ENCODE results near the gene CST5. TPM values are rescaled to one million over a fixed set of nuclear protein-coding genes. Genes with fewer than 3 reads are reported as not detected.

The CST5 gene
- total RNA-seq, 1 donor: not detected

DNA sequence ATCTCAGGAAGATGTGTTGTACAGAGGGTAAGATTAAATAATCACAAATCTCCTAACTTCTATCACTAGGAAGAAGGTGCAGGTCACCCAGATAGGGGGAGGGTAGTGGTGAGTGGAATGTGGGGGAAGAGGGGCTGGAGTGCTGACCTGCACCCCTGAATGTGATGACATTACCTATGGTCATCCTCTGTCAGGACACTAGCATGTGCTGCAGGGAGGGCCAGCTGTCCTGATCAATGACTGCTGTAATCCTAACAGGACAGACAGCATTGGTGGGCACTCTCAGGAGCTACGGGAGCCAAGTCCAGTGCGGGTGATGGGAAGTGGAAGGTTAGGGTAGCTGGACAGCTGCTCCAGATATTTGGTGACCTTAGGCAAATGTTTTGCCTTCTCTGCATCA lies 45.2 kb upstream of the CST5 start:
- DNase-seq (ENCODE audit: low read depth): no peak
- TF ChIP-seq, protein P1, sequence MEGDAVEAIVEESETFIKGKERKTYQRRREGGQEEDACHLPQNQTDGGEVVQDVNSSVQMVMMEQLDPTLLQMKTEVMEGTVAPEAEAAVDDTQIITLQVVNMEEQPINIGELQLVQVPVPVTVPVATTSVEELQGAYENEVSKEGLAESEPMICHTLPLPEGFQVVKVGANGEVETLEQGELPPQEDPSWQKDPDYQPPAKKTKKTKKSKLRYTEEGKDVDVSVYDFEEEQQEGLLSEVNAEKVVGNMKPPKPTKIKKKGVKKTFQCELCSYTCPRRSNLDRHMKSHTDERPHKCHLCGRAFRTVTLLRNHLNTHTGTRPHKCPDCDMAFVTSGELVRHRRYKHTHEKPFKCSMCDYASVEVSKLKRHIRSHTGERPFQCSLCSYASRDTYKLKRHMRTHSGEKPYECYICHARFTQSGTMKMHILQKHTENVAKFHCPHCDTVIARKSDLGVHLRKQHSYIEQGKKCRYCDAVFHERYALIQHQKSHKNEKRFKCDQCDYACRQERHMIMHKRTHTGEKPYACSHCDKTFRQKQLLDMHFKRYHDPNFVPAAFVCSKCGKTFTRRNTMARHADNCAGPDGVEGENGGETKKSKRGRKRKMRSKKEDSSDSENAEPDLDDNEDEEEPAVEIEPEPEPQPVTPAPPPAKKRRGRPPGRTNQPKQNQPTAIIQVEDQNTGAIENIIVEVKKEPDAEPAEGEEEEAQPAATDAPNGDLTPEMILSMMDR (IDR thresholded peaks at IDR 0.05; ENCODE audit: insufficient read depth, low read length): no peak
- no peak overlapping the region for H3K4me3 ChIP-seq (ENCODE audit: low read depth, low read length)

DNA sequence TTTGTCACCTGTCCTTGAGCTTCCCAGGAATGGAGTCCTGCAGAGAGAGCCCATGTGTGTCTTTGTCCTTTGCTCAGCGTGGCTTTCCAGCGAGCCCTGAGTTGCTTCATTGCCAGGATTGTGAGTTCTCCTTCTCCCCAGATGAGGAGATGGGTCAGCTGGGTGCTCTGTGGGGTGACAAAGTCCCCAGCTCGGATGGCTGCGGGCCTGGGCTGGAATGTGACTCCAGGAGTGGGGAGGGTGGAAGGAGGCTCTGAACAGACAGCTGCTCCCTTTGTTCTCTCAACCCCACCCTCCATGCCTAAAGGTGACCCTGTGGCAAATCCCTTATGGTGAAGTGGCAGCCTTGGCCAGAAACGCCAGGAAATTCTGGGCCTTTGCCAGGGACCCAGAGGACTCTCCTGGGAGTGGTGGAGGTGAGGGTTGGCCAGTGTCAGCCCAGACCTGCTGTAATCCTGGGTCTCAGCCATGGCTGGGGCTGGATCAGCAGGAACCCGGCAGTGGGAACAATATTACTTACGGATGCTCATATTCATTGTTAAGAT lies 44.4 kb upstream of the CST5 start:
- no peak for DNase-seq (ENCODE audit: low read depth)
- TF ChIP-seq, protein P1 (IDR thresholded peaks at IDR 0.05; ENCODE audit: insufficient read depth, low read length): no peak
- H3K4me3 ChIP-seq (ENCODE audit: low read depth, low read length): no peak overlapping the region

DNA sequence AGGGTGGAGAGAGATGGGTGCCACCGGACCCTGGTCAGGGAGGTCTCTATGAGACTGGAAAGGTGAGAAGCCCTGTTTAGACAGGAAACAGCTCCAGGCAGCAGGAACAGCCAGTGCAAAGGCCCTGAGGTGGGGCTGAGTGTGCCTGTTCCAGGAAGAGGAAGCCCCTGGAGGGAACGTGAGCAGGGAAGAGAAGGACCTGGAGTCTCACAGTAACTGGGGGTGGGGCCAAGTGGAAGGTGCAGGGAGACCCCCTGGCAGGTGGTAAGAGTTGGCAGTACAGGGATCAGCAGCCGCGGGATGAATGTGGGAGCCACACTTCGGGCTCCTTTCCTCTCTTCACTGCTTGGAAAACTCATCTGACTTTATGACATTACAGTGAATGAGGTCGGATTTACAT lies 43.8 kb upstream of the CST5 start:
- no peak for DNase-seq (ENCODE audit: low read depth)
- no peak overlapping the region for H3K4me3 ChIP-seq (ENCODE audit: low read depth, low read length)
- TF ChIP-seq, protein P1 (IDR thresholded peaks at IDR 0.05; ENCODE audit: insufficient read depth, low read length): no peak

DNA sequence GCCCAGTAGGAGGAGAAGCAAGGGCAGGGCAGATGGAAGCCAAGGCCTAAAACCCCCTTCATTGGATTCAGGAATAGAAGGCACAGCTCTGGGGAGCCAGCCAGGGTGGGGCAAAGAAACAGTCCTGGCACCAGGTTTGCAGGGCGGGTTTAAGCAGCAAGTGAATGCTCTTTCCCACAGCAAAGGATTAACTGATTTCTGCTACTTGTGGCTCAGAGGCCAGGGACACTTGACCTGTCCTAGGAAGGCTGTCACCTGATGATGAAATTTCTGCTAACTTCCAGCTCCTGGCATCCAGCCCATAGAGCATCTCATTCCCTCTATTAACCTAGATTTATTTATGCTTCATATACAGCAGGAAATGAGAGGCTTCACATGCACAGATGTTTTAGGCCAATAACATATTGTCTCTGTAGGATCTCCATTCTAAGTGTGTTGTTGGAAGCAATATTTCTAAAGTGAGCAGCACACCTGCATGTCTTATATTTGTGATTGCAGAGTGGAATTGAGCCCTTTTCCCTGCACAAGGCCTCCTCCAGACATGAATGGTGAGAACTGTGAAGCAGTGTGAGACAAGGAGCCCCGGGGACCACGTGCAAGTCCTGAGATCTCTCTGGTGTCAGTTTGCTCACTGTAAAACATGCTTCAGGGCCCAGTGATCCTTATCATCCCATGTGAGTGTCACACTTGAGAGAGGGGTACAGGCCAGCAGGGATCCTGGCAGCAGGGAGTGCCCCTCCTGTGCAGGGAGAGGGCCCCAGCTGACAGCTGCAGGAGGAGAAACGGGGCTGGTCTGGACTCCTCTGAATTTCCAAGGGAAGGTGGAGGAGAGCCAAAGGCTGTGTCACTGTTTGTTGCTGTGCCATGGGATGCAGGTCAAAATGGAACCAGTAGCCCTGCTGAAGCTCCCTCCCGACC lies 41.1 kb upstream of the CST5 start:
- TF ChIP-seq, protein P1 (IDR thresholded peaks at IDR 0.05; ENCODE audit: insufficient read depth, low read length): no peak
- no peak overlapping the region for H3K4me3 ChIP-seq (ENCODE audit: low read depth, low read length)
- no peak for DNase-seq (ENCODE audit: low read depth)

DNA sequence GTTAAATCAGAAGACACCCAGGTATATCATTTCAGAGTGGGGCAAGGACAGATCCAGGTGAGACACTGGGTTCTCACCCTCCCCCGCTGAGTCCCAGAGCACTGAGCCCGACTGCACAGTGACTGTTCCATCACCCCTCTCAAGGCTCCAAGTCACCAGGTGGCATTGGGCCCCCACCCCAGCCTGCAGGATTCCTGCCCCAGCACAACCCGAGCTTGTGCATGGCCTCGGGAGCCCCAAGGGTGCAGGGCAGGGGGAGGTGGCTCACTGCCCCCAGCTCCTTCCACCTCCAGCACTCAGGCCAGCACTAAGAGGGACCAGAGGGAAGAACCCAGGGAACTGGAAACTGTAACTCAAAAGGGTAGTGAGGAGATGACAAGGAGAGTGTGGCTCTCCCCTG lies 39.3 kb upstream of the CST5 start:
- DNase-seq (ENCODE audit: low read depth): no peak
- H3K4me3 ChIP-seq (ENCODE audit: low read depth, low read length): no peak overlapping the region
- TF ChIP-seq, protein P1 (IDR thresholded peaks at IDR 0.05; ENCODE audit: insufficient read depth, low read length): no peak

DNA sequence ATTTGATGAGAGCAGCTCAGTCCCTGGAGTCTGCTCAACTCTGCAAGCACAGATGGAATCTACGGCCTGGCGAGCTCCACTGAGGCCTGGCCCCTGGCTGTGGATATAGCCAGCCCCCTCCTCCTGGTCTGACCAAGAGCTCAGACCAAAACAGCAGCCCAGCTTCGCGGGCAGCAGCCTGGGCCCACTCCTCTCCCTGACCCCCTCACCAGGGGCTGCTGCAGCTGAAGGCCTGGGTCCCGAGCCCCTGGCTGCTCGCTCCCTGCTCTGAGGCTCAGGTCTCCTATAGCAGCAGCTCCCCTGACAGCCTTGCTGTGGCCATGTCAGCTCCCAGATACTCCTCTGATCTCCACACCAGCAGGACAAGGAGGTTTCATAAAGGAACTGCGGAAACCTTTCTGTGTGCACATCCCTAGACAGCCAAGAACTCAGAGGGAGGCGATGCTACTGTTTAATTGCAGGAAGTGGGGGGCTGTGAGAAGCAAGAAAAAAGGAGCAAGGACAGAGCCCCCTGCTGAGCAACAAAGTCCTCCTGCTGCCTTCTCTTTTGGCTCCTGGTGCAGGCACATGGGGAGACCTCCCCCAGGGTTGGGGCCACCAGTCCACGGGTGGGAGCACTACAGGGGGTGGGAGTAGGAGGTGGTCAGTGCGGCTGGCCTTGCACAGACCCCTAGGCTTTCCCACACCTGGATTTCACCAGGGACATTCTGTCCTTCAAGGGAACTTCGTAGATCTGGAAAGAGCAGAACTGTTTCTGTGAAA lies 38.7 kb upstream of the CST5 start:
- TF ChIP-seq, protein P1 (IDR thresholded peaks at IDR 0.05; ENCODE audit: insufficient read depth, low read length): no peak
- no peak overlapping the region for H3K4me3 ChIP-seq (ENCODE audit: low read depth, low read length)
- no peak for DNase-seq (ENCODE audit: low read depth)

Measured in fibroblast of the aortic adventitia (primary cell).